ENCODE measurements around the gene ALKAL2.

GRCh38 chr2:281381-281780 is 6.5 kb downstream of the ALKAL2 start:
- TF ChIP-seq CTCF (IDR thresholded peaks at IDR 0.05) (no peak), POLR2A (IDR thresholded peaks at IDR 0.05) (no peak)

Measured in suprapubic skin (tissue), 3 donors.